AML-193 (cell line): ENCODE measurements around the gene RBM41.
"Not testable (repeated sequence)": the region's sequence is repeated elsewhere in the genome, so short reads cannot be mapped to it uniquely, and the experiment has no call there.

Source experiments
- DNase-seq, 2 experiments: peaks; one replicate each; lab custom pipeline; 2025; lab: John Stamatoyannopoulos, UW

RBM41 gene

DNA sequence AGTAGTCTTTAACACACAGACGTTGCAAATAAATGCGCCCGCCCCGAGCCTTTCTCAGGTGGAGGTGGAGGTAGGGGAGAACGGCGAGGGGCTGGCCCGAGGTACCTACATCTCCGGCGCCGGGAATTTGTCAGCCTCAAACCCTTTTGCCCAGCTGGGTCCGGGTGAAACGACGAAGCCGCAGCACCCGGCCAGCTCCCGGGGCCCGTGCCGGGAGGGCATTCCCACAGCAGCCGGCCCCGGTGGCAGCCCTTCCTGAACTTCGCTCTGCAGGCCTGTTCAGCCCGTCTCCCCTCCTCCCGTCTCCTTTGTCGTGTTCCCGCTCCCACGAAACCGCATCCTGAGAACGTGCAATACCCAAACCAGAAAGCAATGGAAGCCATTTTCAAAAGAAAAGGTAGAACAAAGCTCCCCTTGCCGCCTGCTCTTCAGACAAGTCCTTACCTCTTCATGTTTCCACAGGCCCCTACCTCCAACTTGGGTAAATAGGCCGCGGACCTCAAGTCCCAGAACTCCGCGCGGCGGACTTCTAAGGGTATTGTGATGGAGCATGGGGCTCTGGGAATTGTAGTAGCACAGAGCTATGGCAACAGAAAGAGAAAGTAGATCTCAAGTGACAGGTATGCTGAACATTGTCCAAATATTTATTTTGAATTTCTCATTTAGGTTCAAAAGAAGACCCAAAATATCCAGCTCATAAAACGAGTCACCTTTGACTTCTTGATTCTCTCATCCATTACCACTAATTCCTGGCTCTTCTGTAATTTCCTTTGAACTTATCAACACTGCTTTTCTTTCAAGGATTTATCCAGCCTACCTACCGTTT is at the start of gene RBM41:
Gene RBM41, minus strand, starts transcription at position 501 of the 826 bp plus-strand sequence. Its CDS starts 49 bp downstream, at position 452.
- peak; percentile 28 to 60 for DNase-seq

DNA sequence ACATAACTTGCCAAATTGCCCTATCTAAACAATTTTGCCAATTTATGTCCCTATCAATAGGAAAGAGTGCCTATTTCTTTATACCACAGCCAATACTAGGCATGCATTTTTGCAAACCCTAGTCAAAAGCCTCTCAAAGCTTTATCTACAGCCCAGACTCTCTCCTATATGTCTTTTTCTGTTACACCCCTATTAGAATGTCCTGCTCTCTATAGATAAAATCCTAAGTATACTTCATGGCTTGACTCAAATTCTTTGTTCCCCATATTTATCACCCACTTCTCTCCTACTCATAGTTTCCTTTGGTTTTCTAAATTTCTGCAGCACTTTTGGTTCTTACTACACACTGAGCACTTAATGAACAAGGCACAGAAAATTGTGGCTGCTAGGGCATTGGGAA is 49.6 kb upstream of the RBM41 start:
- DNase-seq = no peak

DNA sequence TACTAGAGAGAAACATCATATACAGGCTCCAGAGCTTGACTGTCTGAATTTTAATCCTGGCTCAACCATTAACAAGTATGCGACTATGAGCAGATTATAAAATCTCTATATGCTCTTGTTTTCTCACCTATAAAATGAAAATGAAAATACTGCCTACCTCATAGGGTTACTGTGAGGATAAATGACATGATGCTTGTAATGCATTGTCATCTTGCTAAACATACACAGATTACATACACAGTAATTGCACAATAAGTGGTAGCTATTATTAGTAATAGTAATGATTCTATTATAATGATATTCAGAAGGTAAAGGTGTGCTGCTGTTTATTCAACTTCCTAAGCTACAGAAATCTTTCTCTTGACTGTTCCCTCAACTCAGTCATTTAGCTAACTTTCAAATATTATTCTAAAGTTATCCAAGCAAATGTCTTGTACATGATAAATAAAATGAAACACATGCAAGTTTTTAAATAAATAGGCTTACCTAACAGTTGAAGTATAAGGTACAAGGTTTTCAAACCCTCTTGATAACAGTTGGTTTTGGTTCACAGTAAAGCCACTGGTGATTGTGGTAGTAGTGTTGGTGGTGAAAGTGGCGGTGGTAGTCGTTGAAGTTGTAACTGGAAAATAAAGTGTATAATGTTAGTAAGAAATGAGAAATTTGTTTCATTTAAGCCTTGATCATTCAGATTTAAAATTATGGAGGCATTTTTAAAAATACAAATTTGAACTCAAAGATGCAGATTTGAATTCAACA is 48.7 kb upstream of the RBM41 start:
- no peak for DNase-seq

DNA sequence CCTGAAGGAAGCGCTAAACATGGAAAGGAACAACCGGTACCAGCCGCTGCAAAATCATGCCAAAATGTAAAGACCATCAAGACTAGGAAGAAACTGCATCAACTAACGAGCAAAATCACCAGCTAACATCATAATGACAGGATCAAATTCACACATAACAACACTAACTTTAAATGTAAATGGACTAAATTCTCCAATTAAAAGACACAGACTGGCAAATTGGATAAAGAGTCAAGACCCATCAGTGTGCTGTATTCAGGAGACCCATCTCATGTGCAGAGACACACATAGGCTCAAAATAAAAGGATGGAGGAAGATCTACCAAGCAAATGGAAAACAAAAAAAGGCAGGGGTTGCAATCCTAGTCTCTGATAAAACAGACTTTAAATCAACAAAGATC is 39.0 kb upstream of the RBM41 start:
- not testable (repeated sequence) for DNase-seq

DNA sequence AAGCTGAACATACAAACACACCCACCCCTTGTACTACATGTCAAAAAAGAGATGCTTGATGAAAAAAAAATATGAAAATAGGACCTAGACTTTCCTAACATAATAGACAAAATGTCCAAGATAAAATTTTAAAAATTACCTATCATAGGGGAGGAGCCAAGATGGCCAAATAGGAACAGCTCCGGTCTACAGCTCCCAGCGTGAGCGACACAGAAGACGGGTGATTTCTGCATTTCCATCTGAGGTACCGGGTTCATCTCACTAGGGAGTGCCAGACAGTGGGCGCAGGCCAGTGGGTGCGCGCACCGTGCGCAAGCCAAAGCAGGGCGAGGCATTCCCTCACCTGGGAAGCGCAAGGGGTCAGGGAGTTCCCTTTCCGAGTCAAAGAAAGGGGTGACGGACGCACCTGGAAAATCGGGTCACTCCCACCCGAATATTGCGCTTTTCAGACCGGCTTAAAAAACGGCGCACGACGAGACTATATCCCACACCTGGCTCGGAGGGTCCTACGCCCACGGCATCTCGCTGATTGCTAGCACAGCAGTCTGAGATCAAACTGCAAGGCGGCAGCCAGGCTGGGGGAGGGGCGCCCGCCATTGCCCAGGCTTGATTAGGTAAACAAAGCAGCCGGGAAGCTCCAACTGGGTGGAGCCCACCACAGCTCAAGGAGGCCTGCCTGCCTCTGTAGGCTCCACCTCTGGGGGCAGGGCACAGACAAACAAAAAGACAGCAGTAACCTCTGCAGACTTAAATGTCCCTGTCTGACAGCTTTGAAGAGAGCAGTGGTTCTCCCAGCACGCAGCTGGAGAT is 37.2 kb upstream of the RBM41 start:
- DNase-seq = not testable (repeated sequence)

DNA sequence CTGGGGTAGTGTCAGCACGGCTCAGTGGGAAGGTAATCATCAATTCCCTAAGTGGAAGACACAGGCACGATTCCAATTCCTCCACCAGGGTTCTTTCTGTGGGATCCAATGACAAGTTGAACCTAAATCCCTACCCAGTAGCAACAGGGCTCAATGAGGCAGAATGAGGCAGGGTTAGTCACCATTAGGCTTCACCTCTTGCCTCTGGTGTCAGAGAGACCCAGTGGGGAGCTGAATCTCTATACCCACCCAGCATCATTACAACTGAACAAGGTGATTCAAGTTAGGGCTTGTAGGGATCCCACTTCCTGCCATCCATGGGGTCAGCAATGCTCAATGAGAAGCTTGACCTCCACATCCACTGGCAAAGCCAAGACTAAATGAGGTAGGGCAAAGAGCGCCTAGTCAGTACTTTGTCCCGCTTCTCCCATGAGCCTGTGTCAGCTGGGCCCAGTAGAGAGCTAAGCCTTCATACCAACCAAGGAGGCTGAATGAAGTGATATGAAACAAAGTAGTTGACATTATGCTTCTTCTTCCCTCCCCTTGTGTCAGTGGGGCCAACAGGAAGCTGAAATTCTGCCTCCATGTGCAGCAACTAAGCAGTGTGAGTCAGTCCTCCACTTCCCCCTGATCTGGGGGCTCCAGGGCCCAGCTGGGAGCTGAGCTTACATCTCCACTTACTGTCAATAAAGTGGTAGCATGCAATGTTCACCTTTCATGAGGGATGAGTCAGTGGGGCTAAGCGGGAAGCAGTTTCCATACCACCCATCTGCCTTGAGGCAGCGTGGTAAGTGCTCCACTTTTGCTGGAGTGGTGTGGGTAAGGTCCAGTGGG is 36.4 kb upstream of the RBM41 start:
- no peak for DNase-seq

DNA sequence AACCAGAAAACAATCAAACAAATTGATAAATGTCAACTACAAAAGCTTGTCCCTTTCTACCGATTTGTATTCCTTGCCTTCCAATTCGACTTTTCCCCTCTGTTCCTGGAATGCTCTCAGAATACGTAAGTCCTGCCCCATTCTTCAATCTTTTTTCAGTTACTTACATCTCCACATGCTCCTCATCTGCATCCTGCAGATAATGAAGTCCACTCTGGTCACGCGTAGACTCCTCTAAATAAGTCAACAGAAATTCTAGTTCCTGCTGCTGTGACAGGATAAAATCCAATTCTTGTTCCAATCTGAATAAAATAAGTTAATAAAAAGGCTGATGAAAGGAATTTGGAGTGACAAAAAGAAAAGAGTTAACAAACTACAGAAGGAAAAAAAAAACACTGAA is 34.4 kb upstream of the RBM41 start:
- DNase-seq = no peak

DNA sequence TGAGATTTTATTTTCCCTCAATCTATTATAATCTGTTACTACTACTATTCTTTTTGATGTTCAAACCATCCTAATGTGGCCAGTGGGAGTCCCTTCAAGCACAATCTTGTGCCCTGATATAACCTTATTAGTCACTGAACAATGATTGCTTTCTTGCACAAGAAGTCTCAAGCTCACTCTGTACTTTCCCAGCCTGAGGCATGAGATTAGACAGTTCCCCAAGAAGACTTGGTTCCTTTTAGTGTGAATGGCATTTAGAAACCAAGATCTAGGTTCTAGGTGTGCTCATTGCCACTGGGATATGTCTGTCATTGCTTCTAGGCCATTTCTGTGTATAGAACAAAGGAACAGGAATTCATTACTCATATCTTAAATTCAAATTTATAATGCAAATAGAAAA is 28.0 kb upstream of the RBM41 start:
- DNase-seq = no peak

DNA sequence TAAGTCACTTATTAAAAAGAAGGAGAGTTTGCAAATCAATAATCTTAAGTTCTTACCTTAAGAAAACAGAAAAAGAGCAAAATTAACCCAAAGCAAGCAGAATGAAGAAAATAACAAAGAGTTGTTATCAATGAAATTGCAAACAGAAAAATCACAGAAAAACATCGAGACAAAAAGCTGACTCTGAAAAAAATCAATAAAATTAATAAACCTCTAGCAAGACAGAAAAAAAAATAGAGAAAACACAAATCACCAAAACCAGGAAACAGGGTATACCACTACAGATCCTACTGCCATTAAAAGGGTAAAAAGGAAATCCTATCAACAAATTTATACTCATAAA is 17.3 kb upstream of the RBM41 start:
- DNase-seq = no peak

DNA sequence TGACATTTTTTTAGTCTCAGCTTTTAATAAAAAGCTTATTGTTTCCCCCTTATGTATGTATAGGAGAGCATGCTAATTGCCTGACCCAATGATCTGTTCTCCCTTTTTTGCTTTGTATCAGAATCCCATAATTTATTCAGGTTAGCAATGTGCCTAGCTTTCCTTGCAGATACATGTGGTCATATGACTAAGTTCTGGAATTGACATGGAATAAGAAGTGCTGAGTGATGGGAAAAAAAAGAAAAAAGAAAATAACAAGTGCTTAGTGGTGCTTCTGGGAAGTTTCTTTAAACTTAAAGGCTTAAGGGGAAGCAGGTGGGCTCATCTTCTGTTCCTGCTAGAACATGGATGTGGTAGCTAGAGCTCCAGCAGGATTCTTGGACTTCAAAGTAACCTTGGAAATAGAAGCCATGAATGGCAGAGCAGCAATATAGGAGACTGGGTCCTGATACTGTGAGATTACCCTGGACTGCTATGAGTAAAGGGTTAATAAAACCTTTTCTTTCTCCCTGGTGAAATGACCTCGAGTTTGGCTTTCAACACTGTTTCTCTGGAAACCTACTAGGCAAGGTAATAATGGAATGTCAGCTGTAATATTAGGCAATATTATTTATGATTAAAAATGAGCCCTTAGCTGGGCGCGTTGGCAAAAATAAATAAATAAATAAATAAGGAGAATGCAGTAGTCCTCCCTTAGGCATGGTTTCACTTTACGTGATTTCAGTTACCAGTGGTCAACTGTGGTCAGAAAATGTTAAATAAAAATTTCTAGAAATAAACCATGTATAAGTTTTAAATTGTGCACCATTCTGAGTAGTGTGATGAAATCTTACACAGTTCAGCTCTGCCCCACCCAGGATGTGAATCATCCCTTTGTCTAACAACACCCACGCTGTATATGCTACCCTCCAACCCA is 16.7 kb upstream of the RBM41 start:
- peak in 1 of 2 experiments; percentile 0 for DNase-seq

DNA sequence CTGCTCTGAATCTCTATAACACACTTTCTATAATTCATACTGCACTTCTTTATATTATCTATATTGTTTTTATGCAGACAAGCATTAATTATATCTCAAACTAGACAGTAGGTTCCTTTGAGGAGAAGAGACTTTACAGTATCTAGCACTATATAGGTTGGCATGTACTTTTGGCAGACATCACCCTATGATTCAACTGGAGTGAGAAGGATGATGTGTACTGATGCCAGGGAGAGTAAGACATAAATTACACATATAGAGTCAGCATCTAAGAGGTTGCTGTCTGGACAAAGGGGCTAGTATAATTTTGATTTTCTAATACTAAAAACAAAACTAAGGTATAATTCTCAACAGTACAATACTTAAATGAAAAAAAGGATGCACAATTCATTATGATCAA is 5.1 kb upstream of the RBM41 start:
- DNase-seq = no peak

DNA sequence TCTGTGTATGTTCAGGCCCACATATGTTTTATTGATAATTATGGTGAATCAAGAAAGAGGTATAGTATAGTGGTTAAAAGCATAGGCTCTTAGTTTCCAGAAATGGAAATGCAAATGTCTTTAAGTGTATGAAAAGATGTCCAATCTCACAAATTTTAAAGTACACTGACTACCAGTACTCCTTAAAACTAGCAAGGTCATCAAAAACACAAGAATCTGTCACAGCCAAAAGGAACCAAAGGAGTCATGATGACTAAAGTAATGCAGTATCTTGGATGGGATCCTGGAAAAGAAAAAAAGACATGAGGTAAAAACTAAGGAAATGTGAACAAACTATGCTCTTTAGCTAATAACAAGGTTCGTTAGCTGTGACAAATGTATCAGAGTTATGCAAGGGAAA is 661 bp upstream of the RBM41 start:
- no peak for DNase-seq

DNA sequence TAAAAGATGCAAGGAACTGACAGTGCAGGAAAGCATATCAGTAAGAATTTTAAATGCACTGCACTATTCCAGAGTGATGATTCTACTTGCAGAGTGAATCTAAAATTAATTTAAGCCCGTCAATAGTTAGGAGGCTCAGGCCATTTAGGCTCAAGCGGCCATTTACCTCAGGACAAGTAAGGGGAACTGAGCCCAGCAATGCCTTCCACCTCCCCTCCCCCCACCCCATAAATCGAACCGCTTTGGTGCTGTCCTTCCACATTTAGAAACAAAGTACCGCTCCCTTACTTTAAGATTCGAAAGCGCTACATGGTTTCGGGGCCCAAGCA is 665 bp downstream of the RBM41 start:
- DNase-seq = no peak

DNA sequence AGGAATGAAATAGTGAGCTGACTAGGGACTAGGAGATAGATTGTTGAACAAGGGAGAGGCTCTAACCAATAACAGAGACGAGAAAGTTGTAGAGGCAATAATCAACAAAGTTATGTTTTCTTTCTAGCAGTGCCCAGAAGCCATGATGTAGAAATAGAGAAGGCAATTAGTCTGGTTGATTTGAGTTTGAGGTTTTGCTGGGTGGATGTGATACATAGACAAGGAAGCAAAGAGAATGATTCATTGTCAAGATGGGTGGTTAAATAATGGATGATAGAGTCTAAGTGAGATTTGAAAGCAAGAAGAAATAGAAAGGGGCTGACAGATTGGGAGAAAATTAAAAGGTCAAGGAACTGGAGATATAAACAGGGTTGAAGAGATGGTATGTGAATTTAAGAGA is 11.2 kb downstream of the RBM41 start:
- no peak for DNase-seq

DNA sequence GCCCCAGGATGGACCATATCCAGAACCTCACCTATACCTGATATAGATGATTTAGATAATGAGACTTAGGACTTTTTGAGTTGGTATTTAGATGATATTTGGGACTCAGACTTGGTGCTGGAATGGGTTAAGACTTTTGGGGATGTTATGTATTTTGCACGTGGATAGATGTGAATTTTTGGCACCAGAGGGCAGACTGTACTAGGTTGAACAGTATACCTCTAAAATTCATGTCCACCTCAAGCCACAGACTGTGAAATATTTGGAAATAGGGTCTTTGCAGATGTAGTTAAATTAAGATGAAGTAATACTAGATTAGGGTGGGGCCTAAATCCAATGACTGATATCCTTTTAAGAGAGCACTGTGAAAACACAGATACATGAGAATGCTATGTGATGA is 15.6 kb downstream of the RBM41 start:
- no peak for DNase-seq

DNA sequence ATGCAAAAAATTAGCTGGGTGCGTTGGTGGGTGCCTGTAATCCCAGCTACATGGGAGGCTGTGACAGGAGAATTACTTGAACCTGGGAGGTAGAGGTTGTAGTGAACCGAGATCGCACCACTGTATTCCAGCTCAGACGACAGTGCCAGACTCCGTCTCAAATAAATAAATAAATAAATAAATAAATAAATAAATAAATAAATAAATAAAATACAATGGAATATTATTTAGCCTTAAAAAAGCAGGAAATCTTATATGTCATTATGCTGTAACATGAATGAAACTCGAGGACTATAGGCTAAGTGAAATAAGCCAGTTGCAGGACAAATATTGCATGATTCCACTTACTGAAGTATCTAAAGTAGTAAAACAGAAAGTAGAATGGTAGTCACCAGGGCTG is 42.5 kb downstream of the RBM41 start:
- DNase-seq = no peak

DNA sequence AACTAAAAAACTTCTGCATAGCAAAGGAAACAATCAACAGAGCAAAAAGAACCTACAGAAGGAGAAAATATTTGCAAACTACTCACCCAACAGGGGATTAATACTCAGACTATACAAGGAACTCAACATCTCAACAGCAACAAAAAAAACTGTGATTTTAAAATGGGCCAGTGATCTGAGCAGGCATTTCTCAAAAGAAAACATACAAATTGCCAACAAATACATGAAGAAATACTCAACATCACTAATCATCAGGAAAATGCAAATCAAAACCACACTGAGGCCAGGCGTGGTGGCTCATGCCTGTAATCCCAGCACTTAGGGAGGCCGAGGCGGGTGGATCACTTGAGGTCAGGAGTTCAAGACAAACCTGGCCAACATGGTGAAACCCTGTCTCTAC is 60.9 kb downstream of the RBM41 start:
- not testable (repeated sequence) for DNase-seq

DNA sequence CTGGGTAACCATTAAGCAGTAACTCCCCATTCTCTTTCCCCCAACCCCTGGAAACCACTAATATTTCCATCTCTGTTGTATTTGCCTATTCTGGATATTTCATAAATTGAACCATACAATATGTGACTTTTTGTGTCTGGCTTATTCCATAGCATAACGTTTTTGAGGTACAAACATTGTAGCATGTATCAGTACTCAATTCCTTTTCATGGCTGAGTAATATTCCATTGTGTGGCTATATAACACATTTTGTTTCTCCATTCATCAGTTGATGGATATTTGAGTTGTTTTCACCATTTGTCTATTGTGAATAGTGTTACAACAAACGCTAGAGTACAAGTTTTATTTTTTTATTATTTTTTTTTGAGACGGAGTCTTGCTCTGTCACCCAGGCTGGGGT is 63.6 kb downstream of the RBM41 start:
- no peak for DNase-seq

DNA sequence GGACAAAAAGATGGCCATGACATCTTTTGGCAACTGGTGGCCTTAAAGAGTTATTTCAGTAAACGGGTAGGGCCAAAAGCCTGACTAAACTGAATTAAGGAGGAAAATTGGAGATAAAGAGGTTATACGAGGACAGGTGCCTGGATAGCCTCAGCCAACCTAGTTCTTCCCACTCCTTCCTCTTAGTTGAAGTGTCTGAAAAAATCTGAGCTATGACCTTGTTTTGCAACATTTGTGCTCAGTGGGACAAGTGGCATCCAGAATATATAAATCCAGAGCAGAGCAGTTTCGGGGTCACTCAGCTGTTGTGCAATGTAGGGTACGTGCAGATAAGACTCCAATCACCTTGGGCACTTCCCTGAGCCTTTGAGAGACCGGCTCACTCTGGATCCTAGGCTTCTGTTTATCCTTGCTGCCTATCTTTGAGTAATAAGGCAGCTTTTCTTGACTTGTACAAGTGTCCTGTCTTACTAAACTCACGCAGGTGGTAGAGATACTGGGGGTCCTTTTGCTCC is 68.4 kb downstream of the RBM41 start:
- DNase-seq = no peak

DNA sequence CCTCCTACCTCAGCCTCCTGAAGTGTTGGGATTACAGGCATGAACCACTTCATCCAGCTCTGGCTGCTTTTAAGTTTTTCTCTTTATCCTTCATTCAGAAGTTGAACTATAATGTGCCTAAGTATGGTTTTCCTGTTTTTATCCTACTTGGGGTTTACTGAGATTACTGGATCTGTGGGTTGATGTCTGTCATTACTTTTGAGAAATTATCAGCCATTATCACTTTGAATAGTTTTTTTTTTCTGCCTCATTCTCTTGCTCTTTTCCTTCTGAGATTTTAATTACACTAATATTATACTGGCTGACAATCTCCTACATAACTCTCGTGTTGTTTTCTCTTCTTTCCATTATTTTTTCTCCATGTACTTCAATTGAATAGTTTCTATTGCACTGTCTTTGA is 71.0 kb downstream of the RBM41 start:
- no peak for DNase-seq

DNA sequence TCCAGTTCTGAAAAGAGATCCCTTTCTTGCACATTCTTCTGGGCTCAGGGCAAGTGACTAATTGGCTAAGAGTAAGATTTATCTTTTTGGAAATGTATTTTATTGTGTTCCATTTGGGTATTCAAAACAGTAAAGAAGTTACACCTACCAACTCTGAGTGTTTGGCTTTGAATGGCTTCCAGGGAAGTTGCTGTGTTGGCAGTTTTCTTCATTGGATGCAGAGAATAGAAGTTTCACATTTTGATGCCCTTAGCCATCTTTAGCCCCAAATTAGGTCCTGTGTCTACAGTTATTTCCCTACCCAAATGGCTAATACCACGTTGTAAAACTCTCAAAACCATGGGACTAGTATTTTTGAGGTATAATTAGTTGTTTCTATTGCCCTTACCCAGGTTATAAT is 88.9 kb downstream of the RBM41 start:
- DNase-seq = no peak
